Endothelial cell of umbilical vein (primary cell): ENCODE results near the gene VPS54. TPM values are rescaled to one million over a fixed set of nuclear protein-coding genes. Genes with fewer than 3 reads are reported as not detected.

Experiments used
- BruUV-seq: library from RNA; stranded (reverse); fragments of 400-500 nt; replicated peaks from 2 replicates; lab custom pipeline; 2021; lab: Mats Ljungman, UMichigan
- CTCF ChIA-PET: fragments of 300-600, 350-600 bp; sonication (Branson Sonifier 250); formaldehyde crosslinking; loops from one replicate; lab custom pipeline; 2021; ENCODE audit warnings: antibody characterized with exemption, inconsistent platforms; lab: Charles Lee
- POLR2A ChIA-PET: fragments of 300-600, 350-600 bp; sonication (Branson Sonifier 250); formaldehyde crosslinking; loops from one replicate; lab custom pipeline; 2021; ENCODE audit warnings: antibody characterized with exemption, inconsistent platforms; lab: Charles Lee
- DNase-seq: peaks from one replicate; pipeline ENCODE4 v3.0.0-alpha.2; 2011; ENCODE audit warnings: low read depth, low spot score
- FAIRE-seq: peaks from 2 replicates; lab custom pipeline; 2011; peaks lifted over from hg19 to GRCh38; lab: Jason Lieb, UNC
- H2AFZ ChIP-seq: 2 replicates; pipeline ENCODE4 v1.6.0; 2012; ENCODE audit warnings: low read depth, low read length, control low read depth, inconsistent platforms
- H3K27ac ChIP-seq: 2 replicates; pipeline ENCODE4 v1.5.1; 2011; ENCODE audit warnings: low read depth, mild to moderate bottlenecking, control low read depth, low read length, moderate library complexity; ENCODE audit not compliant: insufficient read depth
- H3K27me3 ChIP-seq, 2 experiments: 2 replicates each; pipeline versions ENCODE4 v1.6.0 to v1.6.1; 2011; ENCODE audit warnings: low read length in 2 of 2, mixed read lengths in 1 of 2; ENCODE audit not compliant: control insufficient read depth in 2 of 2, insufficient read depth in 2 of 2
- H3K36me3 ChIP-seq, 2 experiments: 2 replicates in 1 of 2; 3 replicates in 1 of 2; pipeline ENCODE4 v1.5.1; 2011; ENCODE audit warnings: low read length in 2 of 2, mild to moderate bottlenecking in 1 of 2, moderate library complexity in 1 of 2; ENCODE audit not compliant: control insufficient read depth in 2 of 2, insufficient read depth in 2 of 2; ENCODE audit errors: extremely low read depth in 1 of 2
- H3K4me1 ChIP-seq: 3 replicates; pipeline ENCODE4 v1.5.1; 2011; ENCODE audit warnings: mild to moderate bottlenecking, low read length; ENCODE audit not compliant: control insufficient read depth, insufficient read depth; ENCODE audit errors: extremely low read depth
- H3K4me2 ChIP-seq: 2 replicates; pipeline ENCODE4 v1.6.1; 2011; ENCODE audit warnings: low read length, control low read depth, mixed read lengths; ENCODE audit not compliant: insufficient read depth
- H3K4me3 ChIP-seq, 3 experiments: fragments of 200-600 bp in 1 of 3; sonication (generic), shearing (Covaris generic) in 1 of 3; replicated peaks in 1 of 3; 2 replicates each; pipeline ENCODE4 v1.5.1; 2011 to 2016; ENCODE audit warnings: control low read depth in 3 of 3, low read length in 3 of 3, mild to moderate bottlenecking in 2 of 3, inconsistent platforms in 1 of 3, low read depth in 1 of 3, moderate library complexity in 1 of 3; ENCODE audit not compliant: insufficient read depth in 1 of 3
- H3K79me2 ChIP-seq: 2 replicates; pipeline ENCODE4 v1.6.0; 2012; ENCODE audit warnings: low read length, inconsistent platforms; ENCODE audit not compliant: control insufficient read depth, insufficient read depth
- H3K9ac ChIP-seq: replicated peaks from 2 replicates; pipeline ENCODE3; 2011; ENCODE audit warnings: low read length, control low read depth; ENCODE audit not compliant: insufficient read depth; ENCODE audit errors: extremely low read depth
- H3K9me1 ChIP-seq: replicated peaks from 3 replicates; pipeline ENCODE4 v1.6.0; 2011; ENCODE audit warnings: mild to moderate bottlenecking, low read length; ENCODE audit not compliant: control insufficient read depth, insufficient read depth; ENCODE audit errors: extremely low read depth
- H3K9me3 ChIP-seq: replicated peaks from 2 replicates; pipeline ENCODE4 v1.5.1; 2012; ENCODE audit warnings: low read length, inconsistent platforms; ENCODE audit not compliant: control insufficient read depth, insufficient read depth
- H4K20me1 ChIP-seq: replicated peaks from 2 replicates; pipeline ENCODE3; 2011; ENCODE audit warnings: mild to moderate bottlenecking, low read length; ENCODE audit not compliant: control insufficient read depth, insufficient read depth; ENCODE audit errors: extremely low read depth
- CTCF ChIP-seq, 2 donors: IDR thresholded peaks; 1 replicate in 1 of 2; 2 replicates in 1 of 2; pipeline ENCODE4 v1.5.1; 2011; ENCODE audit warnings: low read length in 2 of 2, mild to moderate bottlenecking in 2 of 2, moderate library complexity in 2 of 2, control low read depth in 1 of 2, inconsistent platforms in 1 of 2, low read depth in 1 of 2; ENCODE audit not compliant: insufficient read depth in 1 of 2; ENCODE audit errors: extremely low read depth in 1 of 2
- EZH2 ChIP-seq: IDR thresholded peaks from 2 replicates; pipeline ENCODE4 v1.6.1; 2012; ENCODE audit warnings: borderline replicate concordance, low read depth, mild to moderate bottlenecking, moderate library complexity, low read length, inconsistent platforms; ENCODE audit not compliant: severe bottlenecking
- FOS ChIP-seq: IDR thresholded peaks from 2 replicates; pipeline ENCODE4 v1.6.1; 2011; ENCODE audit warnings: mild to moderate bottlenecking, low read length, moderate library complexity, borderline replicate concordance; ENCODE audit not compliant: insufficient read depth
- GATA2 ChIP-seq: IDR thresholded peaks from 2 replicates; pipeline ENCODE4 v1.7.0; 2011; ENCODE audit warnings: low read depth, mild to moderate bottlenecking, moderate library complexity, mixed read lengths, low read length; ENCODE audit not compliant: insufficient read length, insufficient read depth
- JUN ChIP-seq: IDR thresholded peaks from 2 replicates; pipeline ENCODE4 v1.6.1; 2011; ENCODE audit warnings: borderline replicate concordance, low read depth; ENCODE audit not compliant: insufficient read length, insufficient read depth
- MAX ChIP-seq: IDR thresholded peaks from 2 replicates; pipeline ENCODE4 v1.6.1; 2011; ENCODE audit not compliant: insufficient read depth, insufficient read length
- MYC ChIP-seq: IDR thresholded peaks from one replicate; pipeline ENCODE4 v1.6.1; 2011; ENCODE audit warnings: mild to moderate bottlenecking, low read depth, low read length
- POLR2A ChIP-seq: IDR thresholded peaks from 2 replicates; pipeline ENCODE4 v1.6.1; 2012; ENCODE audit warnings: low read depth, mild to moderate bottlenecking, control low read depth, low read length
- POLR2AphosphoS5 ChIP-seq: IDR thresholded peaks from 2 replicates; pipeline ENCODE4 v1.6.1; 2012; ENCODE audit warnings: low read depth, mild to moderate bottlenecking, control low read depth, low read length, moderate library complexity; ENCODE audit not compliant: insufficient read depth
- dilution Hi-C: fragments of 300-500 bp; cut with MboI; formaldehyde crosslinking; loops from one replicate; pipeline ENCODE4 v1.15.0; 2019; ENCODE audit warnings: low sequenced_read_pairs; ENCODE audit not compliant: extremely low pct_ligation_motif_present
- intact Hi-C: fragments of 100-400 bp; cut with micrococcal nuclease; formaldehyde crosslinking; loops from one replicate; pipeline ENCODE4 v1.10.0; 2022
- polyA plus RNA-seq, 4 experiments: library from polyadenylated mRNA; depleted of rRNA in 3 of 4; stranded (reverse) in 3 of 4; unstranded in 1 of 4; fragments of >200 nt; gene quantifications; 2 replicates each; pipeline versions ENCODE4 v1.2.1 to v1.2.3, GENCODE V29; 2011 to 2012; ENCODE audit warnings: missing spikeins in 1 of 4
- total RNA-seq: library from RNA; stranded (reverse); gene quantifications from 2 replicates; pipeline ENCODE4 v1.2.3, GENCODE V29; 2021

Gene VPS54
- total and polyA plus RNA-seq, 2 donors (not counting 3 experiments of a cell fraction or from before 2014, with no cell fraction given) = 6.3 to 17.7 TPM

GRCh38 chr2:64063924-64064331 is 44.7 kb upstream of the VPS54 start:
- intact Hi-C loops (loop anchor here (1.0 to 2.0 kb wide), 8 partner anchors 12 to 687 kb away; partner anchors contain the start of genes PELI1 and VPS54), dilution Hi-C loops (no loop called here)
- H3K36me3 ChIP-seq = no peaks in the 10 kb centered on the region
- BruUV-seq = no TSS peak
- FAIRE-seq = peak; percentile 96
- peaks cover 24% of the 10 kb centered on the region for H3K4me1 ChIP-seq
- H3K9ac ChIP-seq = peak overlapping the region; percentile 89
- ChIA-PET CTCF (interaction anchor here (0.6 to 3.2 kb wide), 14 partner anchors 8 to 424 kb away, joined by 3 to 18 read pairs (median 4); no protein-coding TSS in a partner anchor), POLR2A (interaction anchor here (0.6 to 1.1 kb wide), 3 partner anchors 13 to 198 kb away, joined by 3 to 14 read pairs (median 3); no protein-coding TSS in a partner anchor)
- H3K27ac ChIP-seq = peak overlapping the region; percentile 99
- H3K27me3 ChIP-seq = no peaks in the 10 kb centered on the region
- DNase-seq = peak; percentile 89
- H3K9me1 ChIP-seq = no peaks in the 10 kb centered on the region
- no peaks in the 10 kb centered on the region for H4K20me1 ChIP-seq
- peak overlapping the region in 1 of 3 experiments; percentile 7 for H3K4me3 ChIP-seq
- peak overlapping the region; percentile 76 for H2AFZ ChIP-seq
- no peaks in the 10 kb centered on the region for H3K9me3 ChIP-seq
- H3K4me2 ChIP-seq = peak overlapping the region; percentile 81
- TF ChIP-seq CTCF (IDR thresholded peaks at IDR 0.05; ENCODE audit: extremely low read depth in 1 of 2, insufficient read depth in 1 of 2, low read depth in 1 of 2, low read length in 2 of 2) = no peak
- TF ChIP-seq EZH2 = no peak
- TF ChIP-seq POLR2AphosphoS5 = peak; percentile 26
- peak; percentile 32 for TF ChIP-seq JUN
- no peaks in the 10 kb centered on the region for H3K79me2 ChIP-seq

- peak overlapping the region; percentile 99 for H3K27ac ChIP-seq
- POLR2A ChIA-PET = interaction anchor here (0.5 kb wide), 1 partner anchor 1089 kb away, joined by 3 read pairs; no protein-coding TSS in a partner anchor
Measured at GRCh38 chr2:64063454-64063853, 44.2 kb upstream of the VPS54 start.

More at GRCh38 chr2:64063454-64063853, 44.2 kb upstream of the VPS54 start:
- H3K9me3 ChIP-seq = no peaks in the 10 kb centered on the region
- H3K9ac ChIP-seq = peak overlapping the region; percentile 89
- peak overlapping the region; percentile 81 for H3K4me2 ChIP-seq
- no peaks in the 10 kb centered on the region for H4K20me1 ChIP-seq
- H3K4me3 ChIP-seq = peak overlapping the region in 1 of 3 experiments; percentile 7
- DNase-seq (peak; percentile 29), FAIRE-seq (peak; percentile 46)
- no peaks in the 10 kb centered on the region for H3K79me2 ChIP-seq
- CTCF ChIA-PET = interaction anchor here (0.8 to 3.2 kb wide), 6 partner anchors 7 to 425 kb away, joined by 3 to 18 read pairs (median 6); no protein-coding TSS in a partner anchor
- H3K4me1 ChIP-seq = peaks cover 24% of the 10 kb centered on the region
- TF ChIP-seq FOS = no peak
- TF ChIP-seq GATA2 = no peak
- no peak for TF ChIP-seq EZH2
- no peak for TF ChIP-seq POLR2A
- no peak for TF ChIP-seq MAX
- no peak for TF ChIP-seq JUN
- TF ChIP-seq CTCF (IDR thresholded peaks at IDR 0.05; ENCODE audit: extremely low read depth in 1 of 2, insufficient read depth in 1 of 2, low read depth in 1 of 2, low read length in 2 of 2) = no peak
- TF ChIP-seq MYC = no peak
- TSS peak; percentile 75 for BruUV-seq
- no peaks in the 10 kb centered on the region for H3K36me3 ChIP-seq
- intact Hi-C loops = no loop called here
- H3K27me3 ChIP-seq = no peaks in the 10 kb centered on the region
- peak overlapping the region; percentile 38 for H2AFZ ChIP-seq
- dilution Hi-C loops = no loop called here
- no peaks in the 10 kb centered on the region for H3K9me1 ChIP-seq
